HepG2 (cell line): ENCODE data around the gene BTBD6.

Source experiments
- FOXA3 ChIP-seq: IDR thresholded peaks from 2 replicates; pipeline ENCODE4 v1.6.1; 2016; ENCODE audit warnings: missing genetic modification reagents, missing compliant biosample characterization
- HNF4G ChIP-seq, 2 experiments: sonication (generic) in 1 of 2; formaldehyde crosslinking in 1 of 2; IDR thresholded peaks; 2 replicates each; pipeline versions ENCODE4 v1.4.0 to v1.6.1; 2011 to 2020; ENCODE audit warnings: borderline replicate concordance in 2 of 2, low read depth in 2 of 2, mild to moderate bottlenecking in 2 of 2, low read length in 1 of 2, missing genetic modification reagents in 1 of 2, moderate library complexity in 1 of 2
- NCOA2 ChIP-seq: sonication (generic); formaldehyde crosslinking; IDR thresholded peaks from 2 replicates; pipeline ENCODE4 v1.8.0; 2022; ENCODE audit warnings: inconsistent platforms
- TP53 ChIP-seq: sonication (generic); formaldehyde crosslinking; conservative IDR thresholded peaks from 2 replicates; pipeline ENCODE4 v1.4.0; 2020; ENCODE audit warnings: missing genetic modification reagents
- ZNF343 ChIP-seq: sonication (generic); formaldehyde crosslinking; IDR thresholded peaks from 2 replicates; pipeline ENCODE4 v1.4.0; 2020; ENCODE audit warnings: mild to moderate bottlenecking, missing genetic modification reagents
- ZNF775 ChIP-seq: sonication (generic); formaldehyde crosslinking; IDR thresholded peaks from 2 replicates; pipeline ENCODE4 v1.4.0; 2020; ENCODE audit warnings: missing genetic modification reagents, mild to moderate bottlenecking, moderate library complexity, borderline replicate concordance

DNA sequence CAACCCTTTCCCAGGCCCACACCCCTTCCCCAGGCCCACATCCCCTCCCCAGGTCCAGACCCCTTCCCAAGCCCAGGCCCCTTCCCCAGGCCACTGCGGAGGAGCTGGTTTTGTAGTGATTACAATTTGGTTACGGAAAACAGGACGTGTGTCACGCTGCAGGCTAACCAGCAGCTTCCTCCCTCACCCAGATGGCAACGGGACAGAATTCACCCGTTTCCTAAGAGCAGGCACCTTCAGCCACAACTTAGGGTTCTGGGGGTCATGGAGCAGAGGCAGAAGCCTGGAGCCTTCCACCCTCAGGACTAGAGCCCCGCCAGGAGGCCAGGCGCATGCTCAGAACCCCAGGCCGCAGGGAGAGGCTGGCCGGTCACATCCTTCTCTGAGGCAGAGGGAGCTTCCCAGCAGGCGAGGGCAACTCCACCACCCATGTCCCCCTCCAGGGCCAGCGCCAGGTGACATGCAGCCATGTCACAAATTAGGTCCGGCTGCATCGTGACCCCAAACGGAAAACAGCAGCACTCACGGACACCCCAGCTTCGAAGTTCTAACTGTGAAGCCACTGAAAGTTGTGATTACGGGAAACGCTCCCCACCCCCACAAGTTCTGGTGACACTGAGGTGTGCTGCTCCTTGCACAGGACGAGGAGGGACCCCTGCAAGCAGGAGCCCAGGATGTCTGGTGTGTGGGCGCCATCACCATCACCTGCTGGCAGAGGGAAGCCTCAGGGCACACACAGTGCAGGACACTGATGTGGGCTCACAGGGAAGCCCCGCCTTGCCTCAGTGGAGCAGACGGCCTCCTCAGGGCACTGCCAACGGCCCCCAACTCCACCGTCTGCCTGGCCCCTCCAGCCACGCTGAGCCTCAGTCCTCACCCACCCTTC is 44.7 kb downstream of the BTBD6 start:
- TF ChIP-seq TP53 (CRISPR knock-in tag) (no peak), NCOA2 (CRISPR knock-in tag) (no peak), HNF4G (IDR thresholded peaks at IDR 0.05; ENCODE audit: borderline replicate concordance, low read depth, low read length) (no peak), HNF4G (CRISPR knock-in tag; IDR thresholded peaks at IDR 0.05; ENCODE audit: borderline replicate concordance, low read depth) (no peak), FOXA3 (CRISPR knock-in tag) (no peak), ZNF343 (CRISPR knock-in tag) (no peak), ZNF775 (CRISPR knock-in tag) (no peak)
